ENCODE results near the gene GALNTL6. TPM values are rescaled to one million over a fixed set of nuclear protein-coding genes. Genes with fewer than 3 reads are reported as not detected.

Gene GALNTL6
- total RNA-seq, 2 experiments from 2014 or later, result not detected

DNA sequence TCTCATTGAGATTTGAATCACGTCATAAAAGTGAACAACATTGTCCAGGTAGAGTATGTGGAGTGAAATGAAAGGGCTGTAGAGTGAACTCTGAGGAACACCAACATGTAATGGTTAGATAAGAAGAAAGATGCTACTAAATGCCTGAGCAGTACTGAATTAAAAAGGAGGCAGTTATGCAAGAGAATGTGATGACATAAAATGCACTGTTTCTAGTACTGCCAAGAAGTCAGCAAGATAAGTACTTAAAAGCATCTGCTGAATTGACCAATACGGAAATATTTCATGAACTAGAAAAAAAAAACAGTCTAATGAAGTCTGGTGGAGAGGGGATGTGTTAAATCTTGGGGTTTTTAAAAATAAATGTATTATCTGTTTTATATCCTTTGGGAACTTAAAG, 771.6 kb downstream of the GALNTL6 start:
- Mint-ChIP-seq H3K36me3 (no peaks in the 10 kb centered on the region), H3K27me3 (no peaks in the 10 kb centered on the region), H3K4me1 (no peaks in the 10 kb centered on the region), H3K27ac (no peak overlapping the region), H3K9me3 (ENCODE audit: low read depth) (peaks cover 18% of the 10 kb centered on the region), H3K4me3 (no peak overlapping the region)
- CTCF ChIA-PET, result no interaction called here
- no peak for ATAC-seq
- DNase-seq, result no peak

DNA sequence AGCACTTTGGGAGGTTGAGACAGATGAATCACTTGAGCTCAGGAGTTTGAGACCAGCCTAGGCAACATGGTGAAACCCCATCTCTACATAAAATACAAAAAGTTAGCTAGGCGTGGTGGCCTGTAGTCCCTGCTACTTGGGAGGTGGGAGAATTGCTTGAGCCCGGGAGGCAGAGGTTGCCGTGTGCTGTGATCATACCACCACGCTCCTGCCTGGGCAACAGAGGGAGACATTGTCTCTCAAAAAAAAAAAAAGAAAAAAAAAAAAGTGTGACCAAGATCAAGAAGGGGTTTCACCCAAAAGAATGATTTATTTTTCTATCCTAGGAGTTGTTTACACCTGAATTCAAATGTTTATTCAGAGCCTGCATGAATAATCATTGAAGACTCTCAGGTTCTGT, 783.0 kb downstream of the GALNTL6 start:
- DNase-seq (no peak), ATAC-seq (no peak)
- H3K4me3 Mint-ChIP-seq, result no peak overlapping the region
- H3K4me1 Mint-ChIP-seq, result no peaks in the 10 kb centered on the region
- H3K27ac Mint-ChIP-seq, result no peak overlapping the region
- no peaks in the 10 kb centered on the region for H3K27me3 Mint-ChIP-seq
- H3K9me3 Mint-ChIP-seq (ENCODE audit: low read depth), result peaks cover 2% of the 10 kb centered on the region
- CTCF ChIA-PET, result no interaction called here
- H3K36me3 Mint-ChIP-seq, result no peaks in the 10 kb centered on the region

DNA sequence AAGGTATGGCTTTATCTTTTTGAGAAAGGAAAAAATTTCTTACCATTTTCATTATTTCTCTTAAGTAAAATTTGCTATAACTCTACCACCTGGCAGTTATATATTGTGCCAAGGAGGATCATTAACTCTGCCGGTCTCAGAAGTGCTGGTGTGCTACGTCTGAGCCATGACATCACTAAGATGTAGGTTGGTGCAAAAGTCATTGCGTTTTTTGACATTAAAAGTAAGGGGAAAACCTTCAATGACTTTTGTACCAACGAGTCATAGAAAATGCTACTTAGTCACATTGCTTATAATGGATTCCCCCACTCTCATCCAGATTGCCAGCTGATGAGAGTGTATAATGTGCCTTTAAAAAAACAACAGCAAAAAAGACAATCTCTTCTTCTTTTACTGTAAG, 786.4 kb downstream of the GALNTL6 start:
- H3K27ac Mint-ChIP-seq, result no peak overlapping the region
- H3K27me3 Mint-ChIP-seq, result no peaks in the 10 kb centered on the region
- DNase-seq, result no peak
- CTCF ChIA-PET, result no interaction called here
- no peak overlapping the region for H3K4me3 Mint-ChIP-seq
- H3K4me1 Mint-ChIP-seq, result no peaks in the 10 kb centered on the region
- ATAC-seq, result no peak
- H3K36me3 Mint-ChIP-seq, result no peaks in the 10 kb centered on the region
- H3K9me3 Mint-ChIP-seq (ENCODE audit: low read depth), result no peaks in the 10 kb centered on the region

DNA sequence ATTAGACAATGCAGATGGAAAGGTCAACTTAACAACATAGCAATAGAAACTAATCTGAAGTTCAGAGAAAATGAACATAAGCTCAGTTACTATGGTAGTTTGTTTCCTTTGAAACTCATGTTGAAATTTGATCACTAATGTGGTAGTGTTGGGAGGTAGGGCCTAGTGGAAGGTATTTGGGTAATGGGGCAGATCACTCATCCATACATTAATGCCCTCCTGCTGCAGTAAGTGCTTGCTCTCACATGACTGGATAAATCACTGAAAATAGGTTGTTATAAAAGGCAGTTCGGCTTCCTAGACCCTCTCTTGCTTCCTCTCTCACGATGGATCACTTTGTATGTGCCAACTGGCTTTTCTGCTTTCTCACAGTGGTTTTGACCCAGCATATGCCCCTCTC, 788.0 kb downstream of the GALNTL6 start:
- no peaks in the 10 kb centered on the region for H3K9me3 Mint-ChIP-seq (ENCODE audit: low read depth)
- ATAC-seq, result no peak

DNA sequence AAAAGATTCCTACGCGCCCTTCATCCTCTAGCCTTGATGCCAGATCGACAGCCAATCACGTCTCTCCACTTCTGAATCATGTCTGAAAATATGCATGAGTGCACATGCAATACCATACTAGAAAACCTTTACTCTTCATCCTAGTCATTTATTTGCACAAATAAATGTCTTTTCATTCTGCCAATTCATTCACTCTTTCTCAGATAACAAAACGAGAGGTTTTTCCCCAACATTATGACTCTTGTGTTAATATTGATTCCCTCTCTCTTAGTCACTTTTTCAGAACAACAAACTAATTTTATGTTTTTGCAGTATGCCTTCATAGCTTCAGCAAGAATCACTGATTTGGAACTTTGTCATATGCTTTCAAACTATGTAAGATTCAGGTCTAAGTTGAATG, 806.0 kb downstream of the GALNTL6 start:
- Mint-ChIP-seq H3K4me1 (no peaks in the 10 kb centered on the region), H3K36me3 (no peaks in the 10 kb centered on the region), H3K9me3 (ENCODE audit: low read depth) (no peaks in the 10 kb centered on the region), H3K4me3 (no peak overlapping the region), H3K27me3 (no peaks in the 10 kb centered on the region), H3K27ac (no peak overlapping the region)
- CTCF ChIA-PET, result no interaction called here
- no peak for ATAC-seq
- no peak for DNase-seq

More for the DNA sequence above, 788.0 kb downstream of the GALNTL6 start:
- no peaks in the 10 kb centered on the region for H3K27me3 Mint-ChIP-seq
- H3K4me3 Mint-ChIP-seq, result no peak overlapping the region
- CTCF ChIA-PET, result no interaction called here
- no peaks in the 10 kb centered on the region for H3K4me1 Mint-ChIP-seq
- no peaks in the 10 kb centered on the region for H3K36me3 Mint-ChIP-seq
- no peak for DNase-seq
- no peak overlapping the region for H3K27ac Mint-ChIP-seq

DNA sequence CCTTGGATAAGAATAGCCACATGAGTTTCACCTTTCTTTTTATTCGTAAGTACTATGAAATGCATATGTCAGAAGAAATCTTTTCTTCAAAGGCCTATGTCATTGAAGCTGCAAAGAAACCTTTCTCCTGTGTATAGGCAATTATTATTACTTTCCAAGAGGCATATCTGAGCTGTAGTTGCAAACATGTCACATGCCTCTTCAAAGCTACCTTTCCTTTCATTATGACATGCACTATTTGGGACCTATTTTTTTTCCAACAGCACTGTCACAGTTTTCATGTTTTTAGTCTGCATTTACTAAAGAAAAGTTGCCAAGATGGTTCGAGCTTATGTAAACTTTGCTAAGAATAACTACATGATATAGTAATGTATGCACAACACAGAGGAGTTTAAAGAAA, 806.6 kb downstream of the GALNTL6 start:
- DNase-seq (no peak), ATAC-seq (no peak)
- Mint-ChIP-seq H3K27ac (no peak overlapping the region), H3K4me3 (no peak overlapping the region), H3K4me1 (no peaks in the 10 kb centered on the region), H3K36me3 (no peaks in the 10 kb centered on the region), H3K27me3 (no peaks in the 10 kb centered on the region), H3K9me3 (ENCODE audit: low read depth) (no peaks in the 10 kb centered on the region)
- CTCF ChIA-PET, result no interaction called here

DNA sequence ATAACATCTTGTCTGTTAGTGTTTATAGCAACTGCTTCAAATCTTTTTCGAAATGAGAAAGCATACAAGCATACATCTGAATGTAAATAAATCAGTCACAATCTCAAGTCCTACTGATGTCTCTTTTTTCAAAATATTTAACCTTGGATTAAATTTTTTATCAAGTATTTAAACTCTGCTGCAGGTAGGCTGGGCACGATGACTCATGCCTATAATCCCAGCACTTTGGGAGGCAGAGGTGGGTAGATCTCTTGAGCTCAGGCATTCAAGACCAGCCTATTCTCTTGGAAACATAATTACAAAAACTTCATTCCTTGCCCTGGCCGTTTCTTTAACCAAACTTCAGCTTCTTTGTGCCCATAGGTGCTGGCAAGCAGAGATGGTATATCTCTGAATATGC, 815.1 kb downstream of the GALNTL6 start:
- Mint-ChIP-seq H3K4me3 (no peak overlapping the region), H3K4me1 (no peaks in the 10 kb centered on the region), H3K36me3 (no peaks in the 10 kb centered on the region), H3K9me3 (ENCODE audit: low read depth) (peaks cover 4% of the 10 kb centered on the region), H3K27ac (no peak overlapping the region), H3K27me3 (no peaks in the 10 kb centered on the region)
- no peak for ATAC-seq
- CTCF ChIA-PET, result no interaction called here
- no peak for DNase-seq

DNA sequence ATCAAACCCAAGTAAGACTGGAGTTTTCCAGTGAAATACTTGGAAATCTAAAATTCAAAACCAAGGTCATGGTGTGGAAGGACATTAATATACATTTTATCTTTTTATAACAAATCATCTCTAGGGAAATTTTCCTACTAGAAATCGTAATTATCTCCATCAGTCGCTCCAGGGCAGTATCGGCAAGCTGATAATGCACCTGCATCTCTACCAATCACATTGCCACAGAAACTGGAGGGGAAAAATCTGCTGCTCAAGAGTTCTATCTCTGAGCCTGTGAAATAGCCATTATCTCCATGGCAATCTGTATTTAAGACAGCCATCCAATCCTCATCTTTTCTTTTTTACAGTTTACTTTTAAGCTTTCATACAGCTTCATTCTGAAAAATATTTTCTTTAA, 817.1 kb downstream of the GALNTL6 start:
- no peaks in the 10 kb centered on the region for H3K4me1 Mint-ChIP-seq
- CTCF ChIA-PET, result no interaction called here
- peaks cover 4% of the 10 kb centered on the region for H3K9me3 Mint-ChIP-seq (ENCODE audit: low read depth)
- ATAC-seq (no peak), DNase-seq (no peak)
- H3K4me3 Mint-ChIP-seq, result no peak overlapping the region
- no peaks in the 10 kb centered on the region for H3K27me3 Mint-ChIP-seq
- no peak overlapping the region for H3K27ac Mint-ChIP-seq
- H3K36me3 Mint-ChIP-seq, result no peaks in the 10 kb centered on the region

DNA sequence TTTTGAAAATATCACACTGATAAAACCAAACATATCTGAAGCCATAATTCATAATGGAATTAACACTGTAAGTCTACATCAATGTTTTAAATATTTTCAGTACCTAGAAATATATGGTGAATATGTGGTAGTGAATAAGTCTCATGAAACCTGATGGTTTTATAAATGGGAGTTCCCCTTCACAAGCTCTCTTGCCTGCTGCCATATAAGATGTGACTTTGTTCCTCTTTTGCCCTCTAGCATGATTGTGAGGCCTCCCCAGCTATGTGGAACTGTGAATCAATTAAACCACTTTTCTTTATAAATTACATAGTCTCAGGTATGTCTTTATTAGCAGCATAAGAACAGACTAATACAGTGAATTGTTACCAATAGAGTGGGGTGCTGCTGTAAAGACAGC, 818.6 kb downstream of the GALNTL6 start:
- CTCF ChIA-PET, result no interaction called here
- H3K4me1 Mint-ChIP-seq, result no peaks in the 10 kb centered on the region
- H3K9me3 Mint-ChIP-seq (ENCODE audit: low read depth), result peaks cover 4% of the 10 kb centered on the region
- no peak overlapping the region for H3K4me3 Mint-ChIP-seq
- H3K36me3 Mint-ChIP-seq, result no peaks in the 10 kb centered on the region
- DNase-seq (no peak), ATAC-seq (no peak)
- no peaks in the 10 kb centered on the region for H3K27me3 Mint-ChIP-seq
- H3K27ac Mint-ChIP-seq, result no peak overlapping the region

DNA sequence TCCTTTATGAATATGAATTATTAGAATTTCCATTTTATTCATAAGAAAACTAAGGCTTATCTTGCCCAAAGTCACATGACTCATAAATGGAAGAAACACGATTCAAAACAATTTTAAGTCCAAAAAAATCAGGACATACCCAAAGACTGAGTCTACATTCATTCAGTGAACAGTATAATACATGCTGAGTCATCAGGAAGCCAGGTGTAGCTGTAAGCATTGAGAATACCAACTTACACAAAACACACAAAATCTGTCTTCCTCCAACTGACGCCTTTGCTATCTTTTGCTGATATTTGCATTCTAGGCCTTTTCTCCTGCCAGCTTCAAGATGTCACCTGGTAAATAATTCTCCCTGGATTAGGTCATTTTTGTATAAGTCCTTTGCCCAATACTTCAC, 835.3 kb downstream of the GALNTL6 start:
- DNase-seq, result no peak
- H3K27ac Mint-ChIP-seq, result no peak overlapping the region
- CTCF ChIA-PET, result no interaction called here

DNA sequence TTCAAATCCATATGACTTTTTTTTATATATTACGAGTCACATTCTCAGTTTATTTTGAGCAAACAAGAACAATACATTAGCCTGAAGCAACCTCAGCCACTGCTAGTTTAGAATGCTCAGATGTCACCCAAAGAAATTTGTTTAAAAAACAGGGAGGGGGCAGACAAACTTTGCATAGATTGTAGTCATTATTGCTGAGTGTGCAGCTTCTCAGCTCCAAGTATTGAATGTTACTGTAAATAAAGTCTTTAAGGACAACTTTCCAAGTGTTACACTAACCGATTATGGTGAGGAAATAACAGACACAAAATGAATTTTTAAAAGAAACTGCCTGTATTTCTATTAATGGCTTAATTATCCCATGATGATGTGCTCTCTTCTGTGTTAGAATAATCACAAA, 835.9 kb downstream of the GALNTL6 start:
- H3K36me3 Mint-ChIP-seq, result no peaks in the 10 kb centered on the region
- DNase-seq (no peak), ATAC-seq (no peak)
- no peaks in the 10 kb centered on the region for H3K4me1 Mint-ChIP-seq
- no peaks in the 10 kb centered on the region for H3K27me3 Mint-ChIP-seq
- H3K9me3 Mint-ChIP-seq (ENCODE audit: low read depth), result peaks cover 2% of the 10 kb centered on the region
- CTCF ChIA-PET, result no interaction called here
- H3K4me3 Mint-ChIP-seq, result no peak overlapping the region
- H3K27ac Mint-ChIP-seq, result no peak overlapping the region

More for the DNA sequence above, 835.3 kb downstream of the GALNTL6 start:
- Mint-ChIP-seq H3K27me3 (no peaks in the 10 kb centered on the region), H3K4me3 (no peak overlapping the region), H3K4me1 (no peaks in the 10 kb centered on the region), H3K36me3 (no peaks in the 10 kb centered on the region), H3K9me3 (ENCODE audit: low read depth) (peaks cover 2% of the 10 kb centered on the region)
- ATAC-seq, result no peak

DNA sequence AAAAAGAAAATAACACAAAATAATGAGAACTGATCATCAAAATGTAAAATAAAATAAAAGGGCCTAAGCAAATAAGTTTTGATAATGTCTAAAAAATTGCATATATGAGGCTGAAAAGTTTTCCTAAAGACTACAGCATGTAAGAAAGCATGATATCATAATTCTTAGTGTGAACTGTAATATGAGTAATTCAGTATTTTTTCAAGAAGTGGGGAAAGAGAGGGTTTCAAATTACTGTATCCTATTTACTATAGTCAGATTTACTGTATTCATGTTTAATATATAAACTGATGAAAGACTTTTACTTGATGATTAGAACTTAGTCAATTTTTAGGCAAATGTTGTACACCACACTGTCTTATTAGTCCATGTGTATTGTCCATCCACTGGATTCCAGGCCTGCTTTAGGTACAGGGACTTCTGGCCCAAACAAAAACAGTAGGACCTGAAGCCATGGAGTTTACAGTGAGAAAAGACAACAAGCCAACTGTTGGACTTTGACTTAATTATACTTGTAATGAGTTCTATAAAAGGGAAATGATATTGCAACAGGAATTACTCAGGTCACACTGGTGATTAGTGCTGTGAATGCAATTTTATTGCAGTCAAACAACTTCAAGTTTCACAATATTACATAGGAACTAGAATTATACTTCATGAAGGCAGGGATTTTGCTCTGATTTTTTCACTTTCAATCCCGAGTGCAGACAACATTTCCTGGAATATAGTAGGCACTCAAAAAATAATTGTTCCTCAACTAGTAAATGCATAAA, 837.7 kb downstream of the GALNTL6 start:
- H3K27ac Mint-ChIP-seq, result no peak overlapping the region
- H3K4me3 Mint-ChIP-seq, result no peak overlapping the region
- H3K4me1 Mint-ChIP-seq, result no peaks in the 10 kb centered on the region
- no peaks in the 10 kb centered on the region for H3K36me3 Mint-ChIP-seq
- CTCF ChIA-PET, result no interaction called here
- DNase-seq, result no peak
- peaks cover 2% of the 10 kb centered on the region for H3K9me3 Mint-ChIP-seq (ENCODE audit: low read depth)
- ATAC-seq, result no peak
- H3K27me3 Mint-ChIP-seq, result no peaks in the 10 kb centered on the region

DNA sequence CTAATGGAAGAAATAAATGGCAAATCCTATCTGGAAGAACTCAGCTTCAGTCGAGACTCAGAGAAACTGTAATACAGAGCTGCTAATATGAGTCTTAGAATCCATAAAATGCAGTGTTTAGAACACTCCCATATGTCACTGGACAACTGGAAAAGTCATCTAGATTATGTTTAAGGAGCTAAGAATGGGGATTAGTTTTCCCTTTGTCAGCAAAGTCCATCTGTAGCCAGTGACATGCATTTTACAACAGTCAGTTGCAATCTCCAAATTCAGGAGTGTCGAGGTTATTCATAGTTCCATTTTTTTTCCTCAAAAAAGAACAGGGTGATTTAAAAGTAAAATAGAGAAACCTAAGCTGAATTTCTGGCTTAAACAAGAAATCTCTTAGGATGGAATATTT, 838.8 kb downstream of the GALNTL6 start:
- DNase-seq (no peak), ATAC-seq (no peak)
- H3K36me3 Mint-ChIP-seq, result no peaks in the 10 kb centered on the region
- peaks cover 2% of the 10 kb centered on the region for H3K9me3 Mint-ChIP-seq (ENCODE audit: low read depth)
- CTCF ChIA-PET, result no interaction called here
- no peak overlapping the region for H3K4me3 Mint-ChIP-seq
- no peak overlapping the region for H3K27ac Mint-ChIP-seq
- no peaks in the 10 kb centered on the region for H3K4me1 Mint-ChIP-seq
- H3K27me3 Mint-ChIP-seq, result no peaks in the 10 kb centered on the region

DNA sequence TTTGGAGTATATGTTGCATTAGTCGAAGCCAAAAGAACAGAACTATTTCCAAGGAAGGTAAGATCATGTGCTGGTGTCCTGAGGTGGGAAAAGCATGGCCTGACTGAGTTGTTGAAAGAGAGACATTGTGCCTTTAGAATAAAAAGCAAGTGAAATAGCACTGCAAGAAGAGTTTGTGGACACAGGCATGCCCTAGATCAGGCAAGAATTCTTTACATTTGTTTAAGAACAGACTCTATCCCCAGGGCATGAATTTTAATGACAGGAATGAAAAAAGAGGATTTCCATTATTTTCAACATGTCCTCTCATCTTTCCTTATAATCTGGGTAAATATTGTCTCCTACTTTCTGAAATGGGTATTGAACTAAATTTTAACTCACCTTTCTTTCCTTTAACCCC, 839.2 kb downstream of the GALNTL6 start:
- no peak for DNase-seq
- H3K27me3 Mint-ChIP-seq, result no peaks in the 10 kb centered on the region
- peaks cover 2% of the 10 kb centered on the region for H3K9me3 Mint-ChIP-seq (ENCODE audit: low read depth)
- H3K4me1 Mint-ChIP-seq, result no peaks in the 10 kb centered on the region
- H3K4me3 Mint-ChIP-seq, result no peak overlapping the region
- no peak overlapping the region for H3K27ac Mint-ChIP-seq
- no peak for ATAC-seq
- no peaks in the 10 kb centered on the region for H3K36me3 Mint-ChIP-seq
- CTCF ChIA-PET, result no interaction called here

DNA sequence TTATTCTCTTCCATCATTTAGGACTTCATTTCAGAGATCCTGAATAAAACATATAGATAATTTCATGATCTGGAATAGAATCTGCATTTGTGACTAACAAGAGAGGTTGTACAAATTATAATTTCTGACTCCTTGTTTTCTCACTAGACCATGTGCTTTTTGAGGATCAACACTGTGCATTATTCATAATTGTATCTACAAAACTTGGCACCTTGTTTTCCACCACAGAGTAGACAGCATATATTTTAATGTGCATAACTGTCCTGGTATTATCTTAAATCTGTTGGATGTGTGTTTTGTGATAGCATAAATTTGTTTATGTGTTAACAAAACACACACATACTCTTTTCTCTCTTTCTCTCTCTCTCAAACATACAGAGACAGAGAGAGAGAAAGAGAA, 840.5 kb downstream of the GALNTL6 start:
- DNase-seq, result no peak
- no peaks in the 10 kb centered on the region for H3K27me3 Mint-ChIP-seq
- H3K9me3 Mint-ChIP-seq (ENCODE audit: low read depth), result peaks cover 3% of the 10 kb centered on the region
- no peak overlapping the region for H3K27ac Mint-ChIP-seq
- no peak for ATAC-seq
- H3K36me3 Mint-ChIP-seq, result no peaks in the 10 kb centered on the region
- CTCF ChIA-PET, result no interaction called here
- no peak overlapping the region for H3K4me3 Mint-ChIP-seq
- no peaks in the 10 kb centered on the region for H3K4me1 Mint-ChIP-seq

Measured in activated CD8-positive, alpha-beta memory T cell treated with anti-CD3 and anti-CD28 coated beads, Interleukin-2, amount 10 ng/mL, durations not matched to agents 7 days and 5 days (primary cell).